ENCODE results near the gene FAS.

The FAS gene

DNA sequence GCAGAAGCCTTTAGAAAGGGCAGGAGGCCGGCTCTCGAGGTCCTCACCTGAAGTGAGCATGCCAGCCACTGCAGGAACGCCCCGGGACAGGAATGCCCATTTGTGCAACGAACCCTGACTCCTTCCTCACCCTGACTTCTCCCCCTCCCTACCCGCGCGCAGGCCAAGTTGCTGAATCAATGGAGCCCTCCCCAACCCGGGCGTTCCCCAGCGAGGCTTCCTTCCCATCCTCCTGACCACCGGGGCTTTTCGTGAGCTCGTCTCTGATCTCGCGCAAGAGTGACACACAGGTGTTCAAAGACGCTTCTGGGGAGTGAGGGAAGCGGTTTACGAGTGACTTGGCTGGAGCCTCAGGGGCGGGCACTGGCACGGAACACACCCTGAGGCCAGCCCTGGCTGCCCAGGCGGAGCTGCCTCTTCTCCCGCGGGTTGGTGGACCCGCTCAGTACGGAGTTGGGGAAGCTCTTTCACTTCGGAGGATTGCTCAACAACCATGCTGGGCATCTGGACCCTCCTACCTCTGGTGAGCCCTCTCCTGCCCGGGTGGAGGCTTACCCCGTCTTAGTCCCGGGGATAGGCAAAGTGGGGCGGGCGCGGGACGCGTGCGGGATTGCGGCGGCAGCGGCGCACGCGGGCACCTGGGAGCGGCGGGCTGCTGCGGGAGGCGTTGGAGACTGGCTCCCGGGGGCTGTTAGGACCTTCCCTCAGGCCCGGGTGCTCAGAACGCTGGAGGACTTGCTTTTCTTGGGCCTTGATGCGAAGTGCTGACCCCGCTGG lies at the start of gene FAS:
Gene FAS (plus strand): TSS at position 415 of the 777 bp plus-strand sequence. CDS start 79 bp downstream, at position 494.
- DNase-seq (ENCODE audit: low read depth): peak; percentile 94

DNA sequence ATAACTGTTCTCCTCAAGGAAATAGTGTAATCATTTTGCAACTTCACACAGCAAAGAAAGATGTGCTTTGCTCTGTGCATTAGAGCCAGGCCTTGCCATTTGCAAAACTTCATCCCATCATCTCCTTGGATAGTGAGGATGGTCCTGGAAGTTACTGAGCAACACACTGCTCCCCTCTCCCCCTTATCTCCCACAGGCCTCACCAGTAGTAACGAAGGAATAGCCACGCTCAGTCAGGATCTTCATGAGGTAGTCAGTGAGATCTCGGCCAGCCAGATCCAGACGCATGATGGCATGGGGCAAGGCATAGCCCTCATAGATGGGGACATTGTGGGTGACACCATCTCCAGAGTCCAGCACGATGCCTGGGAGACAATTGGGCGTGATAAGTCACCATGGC lies 49.6 kb upstream of the FAS start:
- DNase-seq (ENCODE audit: low read depth): no peak

DNA sequence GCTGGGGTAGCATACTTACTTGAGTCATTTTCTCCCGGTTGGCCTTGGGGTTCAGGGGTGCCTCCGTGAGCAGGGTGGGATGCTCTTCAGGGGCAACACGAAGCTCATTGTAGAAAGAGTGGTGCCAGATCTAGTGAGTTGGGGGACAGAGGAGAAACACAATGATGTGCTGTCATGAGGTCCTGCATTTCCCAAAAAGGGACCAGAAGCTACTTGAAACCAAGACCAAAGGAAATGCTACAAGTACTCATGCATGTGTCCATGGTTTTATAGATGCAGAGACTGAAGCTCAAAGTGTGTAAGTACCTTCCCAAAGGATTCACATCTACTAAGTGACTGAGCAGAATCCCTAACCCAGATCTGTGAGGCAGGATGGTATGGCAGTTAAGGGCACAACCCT lies 46.8 kb upstream of the FAS start:
- DNase-seq (ENCODE audit: low read depth): no peak

DNA sequence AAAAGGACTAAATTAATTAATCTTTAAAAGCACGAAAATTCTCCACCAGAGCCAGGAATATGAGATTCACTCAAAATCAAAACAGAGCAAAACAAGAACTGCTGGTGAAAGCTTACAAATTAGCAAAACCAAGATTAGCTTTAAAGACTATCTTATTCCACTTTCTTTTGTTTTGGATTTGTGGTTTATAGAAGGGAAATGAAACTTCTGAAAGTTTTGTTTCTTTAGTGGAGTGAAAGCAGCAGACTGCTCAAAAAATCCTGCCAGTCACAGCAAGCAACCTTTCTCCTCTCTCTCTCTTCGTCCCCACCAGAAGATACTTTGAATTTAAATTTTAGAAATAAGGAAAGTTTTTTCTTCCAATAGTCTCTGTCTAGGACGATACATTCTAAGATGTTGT lies 45.8 kb upstream of the FAS start:
- DNase-seq (ENCODE audit: low read depth): no peak

DNA sequence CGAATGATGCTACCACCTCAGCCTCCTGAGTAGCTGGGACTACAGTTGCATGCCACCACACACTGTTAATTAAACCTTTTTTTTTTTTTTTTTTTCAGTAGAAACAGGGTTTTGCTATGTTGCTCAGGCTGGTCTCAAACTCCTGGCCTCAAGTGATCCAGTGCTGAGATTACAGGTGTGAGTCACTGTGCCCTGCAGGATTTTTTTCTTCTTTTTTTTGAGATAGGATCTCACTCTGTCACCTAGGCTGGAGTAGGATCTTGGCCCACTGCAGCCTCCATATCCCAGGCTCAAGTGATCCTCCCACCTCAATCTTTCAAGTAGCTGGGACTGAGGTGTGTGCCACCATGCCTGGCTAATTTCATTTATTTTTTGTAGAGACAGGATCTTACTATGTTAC lies 44.4 kb upstream of the FAS start:
- no peak for DNase-seq (ENCODE audit: low read depth)

DNA sequence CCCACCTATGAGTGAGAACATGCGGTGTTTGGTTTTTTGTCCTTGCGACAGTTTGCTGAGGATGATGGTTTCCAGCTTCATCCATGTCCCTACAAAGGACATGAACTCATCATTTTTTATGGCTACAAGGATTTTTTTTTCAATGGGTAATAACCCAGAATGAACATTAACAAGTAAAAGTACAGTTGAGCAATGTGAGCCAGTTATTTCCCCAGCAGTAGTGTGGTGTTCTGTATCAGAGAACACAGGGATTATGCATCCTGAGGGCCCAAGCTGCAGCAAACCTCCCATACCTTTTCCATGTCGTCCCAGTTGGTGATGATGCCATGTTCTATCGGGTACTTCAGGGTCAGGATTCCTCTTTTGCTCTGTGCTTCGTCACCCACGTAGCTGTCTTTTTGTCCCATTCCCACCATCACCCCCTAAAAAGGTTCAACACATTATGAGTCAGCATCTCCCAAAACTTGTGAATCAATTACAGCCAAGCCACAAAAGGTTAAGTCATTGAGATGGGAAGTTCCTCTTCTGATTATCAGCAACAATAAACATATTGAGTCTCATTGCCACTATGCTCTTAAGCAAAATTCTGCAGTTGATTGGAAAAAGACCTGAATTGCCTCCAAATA lies 43.5 kb upstream of the FAS start:
- no peak for DNase-seq (ENCODE audit: low read depth)

DNA sequence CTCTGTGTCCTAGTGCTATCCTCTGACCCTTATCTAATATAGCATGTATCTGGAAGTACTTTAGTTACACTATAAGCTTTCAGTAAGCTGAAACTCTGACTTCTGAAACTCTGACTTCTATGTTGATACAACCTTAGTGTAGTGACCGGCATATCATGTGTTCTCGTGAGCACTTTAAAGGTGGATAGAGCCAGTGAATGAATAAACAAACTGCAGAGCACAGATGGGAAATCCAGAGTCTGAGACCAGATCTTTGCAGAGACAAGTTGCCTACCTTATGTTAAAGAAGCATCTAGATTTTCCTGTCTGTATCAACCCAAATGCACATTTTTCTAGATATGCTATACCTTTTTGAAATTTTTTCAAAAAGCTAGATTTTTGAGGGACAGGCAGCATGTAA lies 41.5 kb upstream of the FAS start:
- no peak for DNase-seq (ENCODE audit: low read depth)

DNA sequence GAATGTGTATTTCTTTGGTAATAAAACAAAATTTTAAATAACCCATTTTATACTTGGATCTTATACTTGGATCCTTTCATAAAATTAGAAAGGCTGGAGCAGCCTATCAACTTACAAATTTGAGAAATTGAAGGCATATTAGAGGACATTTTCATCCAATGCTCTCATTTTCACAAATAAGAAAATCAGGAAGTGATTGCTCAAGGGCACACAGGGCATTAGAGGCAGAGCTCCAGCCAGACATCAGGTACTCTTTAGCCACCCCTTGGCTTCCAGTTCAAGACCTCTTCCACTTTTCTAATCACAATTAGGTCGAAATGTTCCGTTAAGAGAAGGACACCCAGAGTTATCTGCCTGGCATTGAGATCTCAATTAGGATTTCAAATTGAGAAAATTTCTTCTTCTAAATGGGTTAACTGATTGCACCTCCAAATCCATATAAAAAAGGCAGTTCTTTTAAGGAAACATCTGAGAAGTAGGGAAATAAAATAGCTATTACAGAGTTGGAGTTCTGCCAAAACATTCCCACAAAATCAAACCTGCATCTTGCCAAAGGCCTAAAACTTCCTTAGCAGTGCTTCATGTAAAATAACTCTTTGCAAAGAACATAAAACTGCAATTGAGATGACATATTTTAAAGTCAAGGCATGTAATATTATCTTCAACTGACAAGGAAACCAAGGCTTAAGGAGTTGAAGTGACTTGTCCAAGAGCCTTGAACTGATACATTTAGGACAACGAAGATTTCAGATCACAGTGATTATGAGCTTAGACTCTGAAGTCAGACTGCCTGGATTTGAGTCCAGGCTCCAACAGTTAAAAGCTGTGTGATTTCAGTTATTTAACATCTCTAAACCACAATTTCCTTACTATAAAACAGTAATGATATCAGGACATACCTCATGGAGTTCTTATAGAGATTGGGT lies 40.4 kb upstream of the FAS start:
- no peak for DNase-seq (ENCODE audit: low read depth)

DNA sequence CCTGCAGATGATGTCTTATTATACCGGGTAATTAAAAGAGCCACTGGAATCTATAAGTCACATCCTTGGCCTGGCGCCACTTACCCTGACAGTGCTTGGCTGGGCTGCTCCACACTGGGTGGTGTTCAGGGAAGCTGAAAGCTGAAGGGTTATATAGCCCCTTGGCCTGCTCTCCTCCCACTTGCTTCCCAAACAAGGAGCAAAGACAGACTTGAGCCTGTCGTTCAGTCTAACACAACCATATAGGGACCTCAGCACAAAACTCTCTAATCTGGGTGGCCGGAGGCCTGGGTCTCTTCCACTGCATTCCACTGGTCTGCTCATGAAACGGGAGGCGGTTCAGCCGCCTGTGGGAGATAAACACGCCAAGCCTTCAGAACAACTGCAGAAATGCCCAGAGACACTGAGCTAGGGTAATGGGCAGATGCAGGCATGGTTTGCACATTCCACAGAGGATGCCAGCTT lies 37.9 kb upstream of the FAS start, which contains the start of gene ACTA2:
Gene ACTA2 (minus strand): TSS at position 127 of the 465 bp plus-strand sequence. CDS start 3,843 bp downstream, outside the sequence.
- peak; percentile 58 for DNase-seq (ENCODE audit: low read depth)

DNA sequence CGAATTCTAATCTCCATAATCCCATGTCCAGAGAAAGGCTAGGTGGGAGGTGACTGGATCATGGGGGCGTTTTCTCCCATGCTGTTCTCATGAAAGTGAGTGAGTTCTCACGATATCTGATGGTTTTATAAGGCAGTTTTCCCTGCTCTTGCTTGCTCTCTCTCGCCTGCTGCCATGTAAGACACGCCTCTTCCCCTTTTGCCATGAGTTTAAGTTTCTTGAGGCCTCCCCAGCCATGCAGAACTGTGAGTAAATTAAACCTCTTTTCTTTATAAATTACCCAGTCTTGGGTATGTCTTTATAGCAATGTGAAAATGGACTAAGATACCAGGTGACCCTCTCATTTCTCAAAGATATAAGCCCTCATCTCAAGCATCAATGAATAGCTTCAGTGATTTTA lies 36.9 kb upstream of the FAS start:
- no peak for DNase-seq (ENCODE audit: low read depth)

DNA sequence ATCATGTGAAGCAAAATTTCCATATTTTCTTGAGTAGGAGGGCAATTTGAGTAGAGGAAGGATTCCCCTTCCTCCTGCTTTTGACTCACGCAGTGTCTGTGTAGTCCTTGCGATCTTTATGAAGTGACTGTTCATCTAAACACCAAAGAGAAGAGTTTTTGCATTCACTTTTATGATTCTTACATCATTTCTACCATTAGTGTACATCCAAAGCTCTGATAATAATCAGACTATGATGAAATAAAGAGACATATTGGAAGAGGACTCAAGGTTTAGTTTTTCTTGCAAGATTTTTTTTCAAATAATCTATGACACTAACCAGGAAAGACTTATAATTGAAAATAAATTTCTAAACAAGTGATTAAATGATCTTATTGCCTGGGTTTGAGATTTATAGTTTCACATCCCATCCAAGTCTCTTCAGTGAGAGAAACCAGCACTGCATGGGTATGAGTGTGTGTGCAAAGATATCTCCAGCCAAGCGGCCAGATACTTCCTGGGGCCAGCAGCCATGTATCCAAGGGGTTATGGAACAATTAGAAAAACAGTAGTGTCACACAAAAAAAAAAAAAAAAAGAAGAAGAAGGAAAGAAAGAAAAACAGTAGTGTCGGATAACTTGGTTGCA lies 36.0 kb upstream of the FAS start:
- no peak for DNase-seq (ENCODE audit: low read depth)

DNA sequence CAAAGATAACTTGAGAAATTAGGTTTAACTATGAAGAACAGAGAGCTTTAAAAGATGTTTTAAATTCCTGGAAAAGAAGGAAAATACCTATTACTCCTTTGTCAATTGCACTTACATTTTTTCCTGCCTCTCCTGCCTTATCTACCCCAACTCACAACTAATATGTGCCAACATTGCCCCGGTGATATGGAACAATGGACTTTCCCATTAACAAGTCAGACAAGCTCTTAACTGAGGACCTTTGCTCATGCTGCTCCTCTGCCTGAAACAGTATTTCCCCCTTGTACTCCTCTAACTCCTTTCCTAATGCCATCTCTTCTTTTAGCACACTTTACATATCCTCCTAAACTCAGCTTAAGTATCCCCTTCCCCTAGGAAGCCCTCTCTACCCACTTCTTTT lies 33.2 kb upstream of the FAS start:
- DNase-seq (ENCODE audit: low read depth): no peak

DNA sequence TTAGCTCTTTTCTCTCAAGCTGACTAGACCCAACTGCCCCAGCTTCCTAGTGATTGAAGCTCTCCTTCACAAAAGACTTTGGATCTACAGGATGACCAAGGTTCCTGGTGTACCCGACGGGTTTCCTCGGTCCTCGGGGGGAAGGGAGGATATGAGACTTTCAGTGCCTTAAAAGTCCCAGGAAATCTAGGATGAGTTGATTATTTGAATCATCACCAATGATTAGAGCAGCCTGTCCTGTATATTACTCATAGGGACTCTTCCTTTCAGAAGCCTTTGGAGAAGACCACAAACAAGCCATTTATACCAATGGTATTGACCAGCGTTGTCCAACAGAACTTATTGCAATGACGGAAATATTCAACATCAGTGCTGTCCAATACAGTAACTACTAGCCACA lies 31.9 kb upstream of the FAS start:
- DNase-seq (ENCODE audit: low read depth): no peak

DNA sequence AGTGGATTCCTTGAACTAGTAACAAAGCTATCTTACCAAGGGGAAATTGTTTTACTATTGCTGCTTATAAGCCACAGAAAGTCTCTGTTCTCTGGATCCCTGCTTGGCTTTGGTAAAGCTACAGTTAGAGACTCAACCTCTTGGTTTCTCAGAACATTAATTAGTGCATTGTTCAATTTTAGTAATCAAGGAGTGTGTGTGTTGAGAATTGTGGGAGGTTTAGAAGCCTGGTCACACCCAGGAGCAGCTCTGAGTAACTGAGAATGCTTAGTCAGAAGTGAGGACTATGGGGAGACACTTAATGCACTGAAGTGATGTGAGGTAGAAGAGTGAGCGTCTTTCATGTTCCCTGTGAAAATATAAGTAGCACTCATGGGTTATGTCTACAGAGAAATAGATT lies 29.8 kb upstream of the FAS start:
- DNase-seq (ENCODE audit: low read depth): no peak

DNA sequence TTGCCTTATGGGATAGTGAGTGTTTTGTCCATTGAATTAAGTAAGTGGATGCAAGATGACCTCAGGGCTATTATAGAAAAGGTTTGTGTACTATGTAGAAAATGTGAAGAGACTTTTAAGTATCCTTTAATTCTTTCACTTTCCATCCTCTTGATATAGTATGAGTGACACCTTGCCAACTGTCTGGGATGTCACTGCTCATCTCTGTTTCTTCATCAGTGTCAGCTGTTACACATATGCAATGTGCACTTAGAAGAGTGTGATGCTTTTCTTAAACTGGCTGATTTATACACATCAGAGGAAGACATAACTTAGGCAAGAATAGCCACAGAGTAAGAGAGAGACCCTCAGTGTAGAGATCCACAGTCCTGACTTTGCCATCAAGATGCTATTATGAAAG lies 29.3 kb upstream of the FAS start:
- no peak for DNase-seq (ENCODE audit: low read depth)

DNA sequence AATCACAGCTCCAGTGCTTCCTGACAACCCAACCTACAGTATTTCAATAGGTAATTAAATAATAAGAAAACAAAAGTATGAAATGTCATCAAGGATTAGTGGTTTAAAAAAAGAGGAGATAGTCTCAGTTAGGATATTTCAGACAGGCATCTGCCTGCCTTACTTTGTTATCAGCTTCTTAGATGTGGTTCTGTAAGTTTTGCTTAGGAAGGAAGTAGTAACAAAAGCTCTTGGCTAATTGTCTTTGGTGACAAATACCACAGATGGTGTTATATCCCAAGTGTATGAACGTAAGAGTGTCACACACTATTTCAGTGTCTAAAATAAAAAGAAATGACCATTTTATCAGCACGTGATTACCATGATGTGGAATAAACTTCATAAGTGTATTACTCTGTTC lies 28.3 kb upstream of the FAS start:
- DNase-seq (ENCODE audit: low read depth): no peak

DNA sequence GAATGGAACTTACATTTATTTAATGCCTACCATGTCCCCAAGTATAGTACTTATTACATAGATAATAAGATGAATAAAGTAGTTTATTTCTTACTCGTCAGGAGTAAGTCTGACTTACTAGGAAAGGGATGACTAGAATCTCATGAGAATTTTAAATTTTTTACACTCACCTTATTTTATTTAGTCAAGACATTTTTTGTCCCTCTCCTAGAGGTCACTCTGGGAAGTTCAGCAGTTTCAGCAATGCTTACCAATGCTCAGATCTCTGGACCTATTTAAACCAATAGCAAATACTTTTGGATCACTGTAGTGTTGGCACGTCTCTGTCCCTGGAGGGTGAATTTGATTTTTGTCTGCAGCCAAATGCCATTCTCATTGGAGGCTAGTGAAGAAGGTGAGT lies 27.3 kb upstream of the FAS start:
- DNase-seq (ENCODE audit: low read depth): no peak

DNA sequence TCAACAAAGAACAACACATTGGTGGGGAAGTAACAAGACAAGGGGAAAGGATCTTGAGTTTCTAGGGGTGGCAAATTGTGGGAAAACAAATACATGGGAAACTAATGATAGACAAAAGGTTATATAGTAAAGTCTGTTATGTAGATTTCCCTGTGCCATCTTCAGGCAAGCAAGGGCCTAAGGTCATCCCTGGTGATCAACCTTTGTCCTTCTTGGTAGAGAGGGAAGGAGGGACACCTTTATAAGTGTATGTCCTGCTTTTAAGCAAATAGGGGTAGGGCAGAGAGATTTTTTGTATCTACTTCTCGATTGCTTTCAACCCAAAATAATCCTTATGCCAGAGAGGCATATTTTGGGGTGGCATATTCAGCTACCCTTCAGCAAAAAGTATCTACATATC lies 26.2 kb upstream of the FAS start:
- DNase-seq (ENCODE audit: low read depth): no peak

DNA sequence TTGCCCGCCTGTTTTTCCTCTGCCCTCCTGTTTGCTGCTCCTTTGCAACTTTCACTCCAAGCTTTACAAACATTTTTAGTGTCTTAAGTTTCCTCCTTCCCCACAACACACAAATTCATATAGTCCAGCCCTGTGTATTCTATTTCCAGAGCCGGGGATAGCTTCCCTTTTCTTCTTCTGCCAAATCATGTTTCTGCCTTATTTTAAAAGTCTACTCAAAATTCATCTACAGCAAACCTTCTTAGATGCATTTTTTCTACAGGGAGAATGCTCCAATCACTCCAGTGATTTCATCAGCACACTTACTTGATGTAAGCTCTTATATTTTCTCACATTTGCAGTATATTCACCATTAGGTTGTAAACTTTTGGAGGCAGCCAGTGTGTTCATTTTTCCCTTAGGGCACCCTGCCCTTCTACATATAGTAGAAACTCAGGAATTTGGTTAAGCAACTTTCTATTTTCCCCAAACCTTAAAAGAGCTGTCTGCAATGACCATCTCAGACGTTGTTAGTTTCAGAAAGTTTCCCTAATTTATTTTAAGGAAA lies 25.7 kb upstream of the FAS start:
- no peak for DNase-seq (ENCODE audit: low read depth)

DNA sequence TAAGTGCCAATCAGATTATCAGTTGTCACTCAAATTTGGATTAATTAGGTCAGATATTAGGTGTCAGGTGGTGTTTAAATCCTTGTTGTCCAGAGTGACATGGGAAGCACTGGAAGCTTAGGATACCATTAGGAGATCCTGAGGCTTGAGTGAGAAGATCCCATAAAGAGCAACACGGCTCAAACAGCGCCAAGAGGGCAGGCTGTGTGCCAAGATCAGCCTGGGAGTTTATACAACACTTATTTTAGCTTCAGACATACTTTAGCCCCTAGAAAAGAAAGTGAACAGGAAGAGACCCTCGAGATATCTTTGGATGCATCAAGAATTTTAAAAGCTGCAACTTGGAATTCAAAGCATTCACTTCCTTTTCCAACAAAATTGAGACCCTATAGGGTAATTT lies 23.8 kb upstream of the FAS start:
- no peak for DNase-seq (ENCODE audit: low read depth)

DNA sequence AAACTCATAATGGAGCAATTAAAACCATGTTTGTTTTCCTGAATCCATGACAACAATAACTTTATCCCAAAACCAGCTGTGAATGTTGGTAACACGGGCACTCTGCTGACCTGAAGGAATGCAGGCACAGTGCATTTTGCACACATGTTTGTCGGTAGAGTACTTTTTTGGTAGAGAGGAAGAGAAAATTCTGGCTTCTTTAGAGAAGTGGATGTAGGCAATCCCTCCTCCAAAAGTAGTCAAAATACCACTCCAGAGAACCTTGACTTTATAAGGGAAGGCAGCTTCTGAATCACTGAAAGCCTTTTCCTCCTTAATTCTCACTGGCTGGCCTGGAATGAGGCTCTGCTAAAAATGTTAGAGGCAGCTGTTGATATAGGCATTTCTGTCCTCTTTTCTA lies 22.2 kb upstream of the FAS start:
- peak; percentile 61 for DNase-seq (ENCODE audit: low read depth)

Measured in fibroblast of gingiva (primary cell).